Calu3 (cell line): ENCODE data around the gene POLR3H. TPM values are rescaled to one million over a fixed set of nuclear protein-coding genes. Genes with fewer than 3 reads are reported as not detected.
"Not testable (repeated sequence)": the region's sequence is repeated elsewhere in the genome, so short reads cannot be mapped to it uniquely, and the experiment has no call there.

ENCODE experiments used
- Bru-seq: library from RNA; stranded (reverse); fragments of 400-500 nt; gene quantifications from one replicate; lab custom pipeline; 2021; lab: Mats Ljungman, UMichigan
- BruChase-seq, 2 experiments: library from RNA; stranded (reverse); fragments of 400-500 nt; gene quantifications; one replicate each; lab custom pipeline; 2021; lab: Mats Ljungman, UMichigan
- BruUV-seq: library from RNA; stranded (reverse); fragments of 400-500 nt; replicated peaks from 2 replicates; lab custom pipeline; 2021; lab: Mats Ljungman, UMichigan
- CTCF ChIA-PET: fragments of 300-600 bp; sonication (Branson Sonifier 250); formaldehyde crosslinking; loops from one replicate; lab custom pipeline; 2022; ENCODE audit warnings: antibody characterized with exemption; lab: Charles Lee
- DNase-seq: peaks from one replicate; pipeline ENCODE4 v3.0.0; 2022
- H3K27ac Mint-ChIP-seq: one replicate; pipeline ENCODE4 v1.8.0; 2022; ENCODE audit warnings: mixed read lengths; ENCODE audit not compliant: unreplicated experiment
- H3K27me3 Mint-ChIP-seq: one replicate; pipeline ENCODE4 v1.8.0; 2022; ENCODE audit warnings: mixed read lengths; ENCODE audit not compliant: unreplicated experiment
- H3K36me3 Mint-ChIP-seq: one replicate; pipeline ENCODE4 v1.8.0; 2022; ENCODE audit warnings: mild to moderate bottlenecking, moderate library complexity, mixed read lengths; ENCODE audit not compliant: insufficient read depth, unreplicated experiment
- H3K4me1 Mint-ChIP-seq: one replicate; pipeline ENCODE4 v1.8.0; 2022; ENCODE audit warnings: mild to moderate bottlenecking, low read depth, mixed read lengths; ENCODE audit not compliant: unreplicated experiment
- H3K4me3 Mint-ChIP-seq: one replicate; pipeline ENCODE4 v1.8.0; 2022; ENCODE audit warnings: mild to moderate bottlenecking, low read depth, moderate library complexity, mixed read lengths; ENCODE audit not compliant: unreplicated experiment
- H3K9me3 Mint-ChIP-seq: one replicate; pipeline ENCODE4 v1.8.0; 2022; ENCODE audit warnings: low read depth, mixed read lengths; ENCODE audit not compliant: unreplicated experiment
- intact Hi-C: fragments of 100-400 bp; cut with micrococcal nuclease; formaldehyde crosslinking; loops from one replicate; pipeline ENCODE4 v1.10.0; 2022; ENCODE audit not compliant: unreplicated experiment
- long read RNA-seq: library from polyadenylated mRNA; stranded (forward); transcript quantifications from one replicate; pipeline ENCODE4 v2.0.0, GENCODE V29; 2022
- total RNA-seq: library from RNA; stranded (reverse); gene quantifications from 2 replicates; pipeline ENCODE4 v1.2.3, GENCODE V29; 2022
- TF ChIP-seq, protein P1 (sequence below): fragments of 200-600 bp; IDR thresholded peaks from one replicate; pipeline ENCODE4 v1.8.0; 2022; ENCODE audit warnings: antibody characterized with exemption; ENCODE audit not compliant: unreplicated experiment

The POLR3H gene
- 49.7 and 53.8 TPM in 2 replicates for total RNA-seq
- Bru-seq, nascent RNA = percentile 73 among the genes with signal in this experiment
- BruChase-seq, experiment 1, labeled RNA remaining after a 6-hour chase = percentile 78 among the genes with signal in this experiment
- percentile 77 among the genes with signal in this experiment for BruChase-seq, experiment 2, labeled RNA remaining after a 2-hour chase
- long read RNA-seq, full-length matches to known transcripts = 62 of 76 reads
- long read RNA-seq, partial matches to known transcripts = 0 of 76 reads
- long read RNA-seq, other reads (novel, unspliced or antisense) = 14 of 76 reads

GRCh38 chr22:41543854-41544670 is at the start of gene POLR3H:
POLR3H (minus strand) TSS chr22:41544470; CDS start chr22:41544101, 369 bp downstream.
- TF ChIP-seq, protein P1, sequence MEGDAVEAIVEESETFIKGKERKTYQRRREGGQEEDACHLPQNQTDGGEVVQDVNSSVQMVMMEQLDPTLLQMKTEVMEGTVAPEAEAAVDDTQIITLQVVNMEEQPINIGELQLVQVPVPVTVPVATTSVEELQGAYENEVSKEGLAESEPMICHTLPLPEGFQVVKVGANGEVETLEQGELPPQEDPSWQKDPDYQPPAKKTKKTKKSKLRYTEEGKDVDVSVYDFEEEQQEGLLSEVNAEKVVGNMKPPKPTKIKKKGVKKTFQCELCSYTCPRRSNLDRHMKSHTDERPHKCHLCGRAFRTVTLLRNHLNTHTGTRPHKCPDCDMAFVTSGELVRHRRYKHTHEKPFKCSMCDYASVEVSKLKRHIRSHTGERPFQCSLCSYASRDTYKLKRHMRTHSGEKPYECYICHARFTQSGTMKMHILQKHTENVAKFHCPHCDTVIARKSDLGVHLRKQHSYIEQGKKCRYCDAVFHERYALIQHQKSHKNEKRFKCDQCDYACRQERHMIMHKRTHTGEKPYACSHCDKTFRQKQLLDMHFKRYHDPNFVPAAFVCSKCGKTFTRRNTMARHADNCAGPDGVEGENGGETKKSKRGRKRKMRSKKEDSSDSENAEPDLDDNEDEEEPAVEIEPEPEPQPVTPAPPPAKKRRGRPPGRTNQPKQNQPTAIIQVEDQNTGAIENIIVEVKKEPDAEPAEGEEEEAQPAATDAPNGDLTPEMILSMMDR = peak; percentile 59
- Mint-ChIP-seq H3K4me1 (peaks cover 35% of the 10 kb centered on the region), H3K27ac (peak within 1 kb of the TSS; percentile 89), H3K4me3 (peak within 1 kb of the TSS; percentile 99), H3K27me3 (no peaks in the 10 kb centered on the region), H3K36me3 (peaks cover 40% of the 10 kb centered on the region), H3K9me3 (no peaks in the 10 kb centered on the region)
- intact Hi-C loops = no loop called here
- TSS peak; percentile 65 for BruUV-seq
- peak; percentile 98 for DNase-seq
- CTCF ChIA-PET = interaction anchor here (0.8 to 1.4 kb wide), 5 partner anchors 12 to 53 kb away, joined by 3 to 11 read pairs (median 4); partner anchors contain the start of genes CSDC2 and PMM1

DNA sequence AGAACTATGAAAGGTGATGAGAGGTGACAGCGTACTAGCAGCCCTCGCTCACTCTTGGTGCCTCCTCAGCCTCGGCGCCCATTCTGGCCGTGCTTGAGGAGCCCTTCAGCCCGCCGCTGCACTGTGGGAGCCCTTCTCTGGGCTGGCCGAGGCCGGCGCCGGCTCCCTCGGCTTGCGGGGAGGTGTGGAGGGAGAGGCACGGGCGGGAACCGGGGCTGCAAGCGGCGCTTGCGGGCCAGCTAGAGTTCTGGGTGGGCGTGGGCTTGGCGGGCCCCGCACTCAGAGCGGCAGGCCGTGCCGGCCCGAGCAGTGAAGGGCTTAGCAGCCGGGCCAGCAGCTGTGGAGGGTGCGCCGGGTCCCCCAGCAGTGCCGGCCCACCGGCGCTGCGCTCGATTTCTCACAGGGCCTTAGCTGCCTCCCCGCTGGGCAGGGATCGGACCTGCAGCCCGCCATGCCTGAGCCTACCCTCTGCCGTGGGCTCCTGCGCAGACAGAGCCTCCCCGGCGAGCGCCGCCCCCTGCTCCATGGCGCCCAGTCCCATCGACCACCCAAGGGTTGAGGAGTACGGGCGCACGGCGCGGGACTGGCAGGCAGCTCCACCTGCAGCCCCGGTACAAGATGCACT is 49.2 kb upstream of the POLR3H start:
- not testable (repeated sequence) for H3K27me3 Mint-ChIP-seq

GRCh38 chr22:41589391-41590241 is 45.3 kb upstream of the POLR3H start, which contains the start of gene PMM1:
PMM1 (minus strand) TSS chr22:41589840; CDS start chr22:41589805, 35 bp downstream.
- Mint-ChIP-seq H3K4me1 (peaks cover 5% of the 10 kb centered on the region), H3K4me3 (peak within 1 kb of the TSS; percentile 89), H3K27me3 (no peaks in the 10 kb centered on the region), H3K27ac (peak within 1 kb of the TSS; percentile 84), H3K9me3 (no peaks in the 10 kb centered on the region), H3K36me3 (peaks cover 43% of the 10 kb centered on the region)
- TF ChIP-seq, protein P1 = no peak
- CTCF ChIA-PET = interaction anchor here (0.5 to 1.3 kb wide), 15 partner anchors 13 to 841 kb away, joined by 3 to 11 read pairs (median 5); partner anchors contain the start of genes POLR3H, TEF and XRCC6
- BruUV-seq = no TSS peak
- intact Hi-C loops = no loop called here
- DNase-seq = peak; percentile 100

More for the DNA sequence above, 49.2 kb upstream of the POLR3H start:
- H3K4me3 Mint-ChIP-seq, H3K4me1 Mint-ChIP-seq, H3K27ac Mint-ChIP-seq, BruUV-seq, DNase-seq, intact Hi-C loops, H3K9me3 Mint-ChIP-seq, CTCF ChIA-PET: not testable (repeated sequence)
- H3K36me3 Mint-ChIP-seq = peaks cover 59% of the 10 kb centered on the region

GRCh38 chr22:41587347-41587723 is 43.1 kb upstream of the POLR3H start:
- CTCF ChIA-PET = interaction anchor here (0.7 to 1.7 kb wide), 2 partner anchors 12 to 31 kb away, joined by 4 read pairs; no protein-coding TSS in a partner anchor
- TF ChIP-seq, protein P1 = no peak
- BruUV-seq = no TSS peak
- Mint-ChIP-seq H3K9me3 (no peaks in the 10 kb centered on the region), H3K27me3 (peaks cover 10% of the 10 kb centered on the region), H3K36me3 (peaks cover 40% of the 10 kb centered on the region), H3K4me1 (peaks cover 9% of the 10 kb centered on the region), H3K27ac (peak overlapping the region; percentile 48), H3K4me3 (peak overlapping the region; percentile 89)
- intact Hi-C loops = no loop called here
- DNase-seq = no peak
